Subcutaneous adipose tissue (tissue), 4 donors: ENCODE data around the gene EID1. TPM values are rescaled to one million over a fixed set of nuclear protein-coding genes. Genes with fewer than 3 reads are reported as not detected.

Experiments used
- total RNA-seq, 4 donors: library from RNA; depleted of rRNA; stranded (reverse); fragments of >200 nt; gene quantifications; one replicate each; pipeline ENCODE4 v1.1.0, GENCODE V29; 2016
- TF ChIP-seq, protein P1 (sequence below): fragments of 450-650 bp; IDR thresholded peaks from one replicate; pipeline ENCODE4 v1.5.1; 2016; ENCODE audit warnings: low read depth, mild to moderate bottlenecking, control low read depth, antibody characterized with exemption, moderate library complexity

Gene EID1
- 100 to 1,000 TPM; 140 to 200 (median 154) TPM for total RNA-seq

DNA sequence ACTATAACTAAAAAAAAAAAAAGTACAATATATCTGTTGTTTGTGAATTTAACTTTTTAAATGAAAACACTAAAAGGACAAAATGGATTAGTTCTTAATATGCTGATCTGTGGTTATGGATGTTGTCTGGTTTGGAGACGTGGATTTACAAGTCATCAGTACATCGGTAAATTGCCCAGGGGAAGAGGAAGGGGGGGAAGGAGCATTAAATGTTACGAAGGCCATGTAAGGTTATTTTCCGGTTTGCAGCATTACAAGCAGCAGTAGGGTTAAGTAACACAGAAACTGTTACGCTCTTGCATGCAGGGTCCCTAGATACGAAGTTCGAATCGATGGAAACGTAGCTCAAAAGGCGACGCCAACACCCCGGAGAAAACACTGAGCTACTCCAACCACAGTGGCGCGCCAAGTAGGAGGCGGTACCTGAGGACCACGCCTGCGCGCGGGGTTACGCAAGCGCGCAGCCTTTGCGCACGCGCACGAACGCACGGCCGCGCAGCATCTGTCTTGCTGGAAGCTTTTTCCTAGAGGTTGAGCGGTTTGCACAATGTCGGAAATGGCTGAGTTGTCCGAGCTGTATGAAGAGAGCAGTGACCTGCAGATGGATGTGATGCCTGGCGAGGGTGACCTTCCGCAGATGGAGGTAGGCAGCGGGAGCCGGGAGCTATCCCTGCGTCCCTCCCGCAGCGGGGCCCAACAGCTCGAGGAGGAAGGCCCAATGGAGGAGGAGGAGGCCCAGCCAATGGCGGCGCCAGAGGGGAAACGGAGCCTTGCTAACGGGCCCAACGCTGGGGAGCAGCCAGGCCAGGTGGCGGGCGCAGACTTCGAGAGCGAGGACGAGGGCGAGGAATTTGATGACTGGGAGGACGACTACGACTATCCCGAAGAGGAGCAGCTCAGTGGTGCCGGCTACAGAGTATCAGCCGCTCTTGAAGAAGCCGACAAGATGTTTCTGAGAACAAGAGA lies at the start of gene EID1:
EID1 (plus strand) TSS at position 505 of the 966 bp plus-strand sequence; CDS start at position 548, 43 bp downstream.
- TF ChIP-seq, protein P1, sequence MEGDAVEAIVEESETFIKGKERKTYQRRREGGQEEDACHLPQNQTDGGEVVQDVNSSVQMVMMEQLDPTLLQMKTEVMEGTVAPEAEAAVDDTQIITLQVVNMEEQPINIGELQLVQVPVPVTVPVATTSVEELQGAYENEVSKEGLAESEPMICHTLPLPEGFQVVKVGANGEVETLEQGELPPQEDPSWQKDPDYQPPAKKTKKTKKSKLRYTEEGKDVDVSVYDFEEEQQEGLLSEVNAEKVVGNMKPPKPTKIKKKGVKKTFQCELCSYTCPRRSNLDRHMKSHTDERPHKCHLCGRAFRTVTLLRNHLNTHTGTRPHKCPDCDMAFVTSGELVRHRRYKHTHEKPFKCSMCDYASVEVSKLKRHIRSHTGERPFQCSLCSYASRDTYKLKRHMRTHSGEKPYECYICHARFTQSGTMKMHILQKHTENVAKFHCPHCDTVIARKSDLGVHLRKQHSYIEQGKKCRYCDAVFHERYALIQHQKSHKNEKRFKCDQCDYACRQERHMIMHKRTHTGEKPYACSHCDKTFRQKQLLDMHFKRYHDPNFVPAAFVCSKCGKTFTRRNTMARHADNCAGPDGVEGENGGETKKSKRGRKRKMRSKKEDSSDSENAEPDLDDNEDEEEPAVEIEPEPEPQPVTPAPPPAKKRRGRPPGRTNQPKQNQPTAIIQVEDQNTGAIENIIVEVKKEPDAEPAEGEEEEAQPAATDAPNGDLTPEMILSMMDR, result no peak

- TF ChIP-seq, protein P1, result no peak
Observed at GRCh38 chr15:48828471-48828870, 49.5 kb upstream of the EID1 start.

GRCh38 chr15:48828906-48829305 lies 49.0 kb upstream of the EID1 start:
- TF ChIP-seq, protein P1, result no peak

- TF ChIP-seq, protein P1, result no peak
Observed at GRCh38 chr15:48832648-48833047, 45.3 kb upstream of the EID1 start.

- TF ChIP-seq, protein P1, result no peak
Observed at GRCh38 chr15:48833526-48834239, 44.3 kb upstream of the EID1 start.

- TF ChIP-seq, protein P1, result no peak
Observed at GRCh38 chr15:48834756-48835155, 43.2 kb upstream of the EID1 start.

GRCh38 chr15:48842501-48842900 lies 35.4 kb upstream of the EID1 start:
- TF ChIP-seq, protein P1, result no peak
